GM12891 (cell line): Measurements from ENCODE around the gene PRCD.

Experiments
- PAX5 ChIP-seq: IDR thresholded peaks from 2 replicates; pipeline ENCODE4 v1.6.1; 2011; ENCODE audit warnings: low read length, moderate library complexity, mild to moderate bottlenecking; ENCODE audit not compliant: insufficient read depth, severe bottlenecking
- POLR2A ChIP-seq: IDR thresholded peaks from 2 replicates; pipeline ENCODE4 v1.6.1; 2011; ENCODE audit warnings: low read depth, low read length, control low read depth
- POLR2AphosphoS5 ChIP-seq: IDR thresholded peaks from 2 replicates; pipeline ENCODE4 v1.6.1; 2011; ENCODE audit warnings: low read depth, low read length, control low read depth
- SPI1 ChIP-seq: IDR thresholded peaks from 2 replicates; pipeline ENCODE4 v1.6.1; 2011; ENCODE audit warnings: low read depth, low read length, control low read depth
- TAF1 ChIP-seq: IDR thresholded peaks from 2 replicates; pipeline ENCODE4 v1.6.1; 2011; ENCODE audit warnings: low read depth, low read length, control low read depth

DNA sequence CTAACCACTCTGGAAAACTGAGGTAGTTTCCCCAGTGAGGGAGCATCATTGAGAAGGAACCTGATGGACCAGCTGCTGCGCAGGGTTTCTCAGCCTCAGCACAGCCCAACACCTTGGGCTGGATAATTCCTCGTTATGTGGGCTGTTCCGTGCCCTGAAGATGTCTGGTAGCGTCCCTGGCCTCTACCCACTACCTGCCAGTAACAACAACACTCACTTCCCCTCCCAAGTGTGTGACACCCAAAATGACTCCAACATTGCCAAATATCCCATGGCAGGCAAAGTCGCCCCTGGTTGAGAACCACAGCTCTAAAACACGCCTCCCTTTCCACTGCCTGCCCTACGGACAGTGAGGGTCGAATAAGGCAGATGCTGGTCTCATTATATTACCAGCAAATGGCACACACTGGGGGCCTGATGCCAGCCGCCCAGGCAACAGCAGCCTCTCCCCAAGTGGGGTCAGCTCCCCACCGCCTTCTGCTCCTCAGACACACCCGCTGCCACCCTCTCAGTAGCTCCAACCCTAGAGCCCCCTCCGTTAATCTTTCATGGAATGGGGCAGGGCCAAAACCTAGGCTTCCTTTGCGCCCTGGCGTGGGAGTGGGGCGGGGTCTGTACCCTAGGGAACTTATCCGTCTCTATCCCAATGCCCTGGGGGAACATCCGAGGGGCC is 39.6 kb upstream of the PRCD start:
- no peak for TF ChIP-seq POLR2AphosphoS5
- TF ChIP-seq POLR2A = no peak
- no peak for TF ChIP-seq TAF1
- peak; percentile 51 for TF ChIP-seq SPI1
- no peak for TF ChIP-seq PAX5
